ENCODE data around the gene SLC36A3.
A peak's percentile ranks its signal among the peaks of the same experiment; 100 is the strongest.

SLC36A3 gene

DNA sequence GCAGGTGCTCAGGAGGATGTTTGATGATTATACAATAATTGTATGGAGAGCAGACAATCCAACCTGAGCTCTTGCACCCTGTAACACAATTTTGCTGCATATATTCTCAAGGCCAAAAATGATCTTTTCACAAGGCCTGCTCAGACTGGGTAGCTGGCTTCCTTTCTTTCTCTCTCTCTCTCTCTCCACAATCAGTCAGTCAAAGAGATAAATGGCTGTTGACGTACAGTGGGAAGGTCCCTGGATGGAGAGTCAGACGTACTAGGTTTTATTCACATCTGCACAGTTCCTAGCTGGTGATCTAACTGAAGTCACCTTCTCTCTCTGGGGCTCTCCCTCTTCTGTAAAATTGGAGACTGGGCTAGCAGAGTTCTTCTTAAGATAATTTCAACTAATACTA, 24.0 kb upstream of the SLC36A3 start:
- Histone ChIP-seq H3K36me3 (ENCODE audit: control insufficient read depth, insufficient read depth, low read length) (no peaks in the 10 kb centered on the region), H3K27me3 (replicated peaks; ENCODE audit: control insufficient read depth, insufficient read depth, low read length) (no peaks in the 10 kb centered on the region; the same call in 1 of the 2 replicates), H3K4me3 (replicated peaks; ENCODE audit: low read depth, low read length) (no peak overlapping the region)
- no peak for DNase-seq (ENCODE audit: extremely low read depth, insufficient read length)
- TF ChIP-seq, protein P1, sequence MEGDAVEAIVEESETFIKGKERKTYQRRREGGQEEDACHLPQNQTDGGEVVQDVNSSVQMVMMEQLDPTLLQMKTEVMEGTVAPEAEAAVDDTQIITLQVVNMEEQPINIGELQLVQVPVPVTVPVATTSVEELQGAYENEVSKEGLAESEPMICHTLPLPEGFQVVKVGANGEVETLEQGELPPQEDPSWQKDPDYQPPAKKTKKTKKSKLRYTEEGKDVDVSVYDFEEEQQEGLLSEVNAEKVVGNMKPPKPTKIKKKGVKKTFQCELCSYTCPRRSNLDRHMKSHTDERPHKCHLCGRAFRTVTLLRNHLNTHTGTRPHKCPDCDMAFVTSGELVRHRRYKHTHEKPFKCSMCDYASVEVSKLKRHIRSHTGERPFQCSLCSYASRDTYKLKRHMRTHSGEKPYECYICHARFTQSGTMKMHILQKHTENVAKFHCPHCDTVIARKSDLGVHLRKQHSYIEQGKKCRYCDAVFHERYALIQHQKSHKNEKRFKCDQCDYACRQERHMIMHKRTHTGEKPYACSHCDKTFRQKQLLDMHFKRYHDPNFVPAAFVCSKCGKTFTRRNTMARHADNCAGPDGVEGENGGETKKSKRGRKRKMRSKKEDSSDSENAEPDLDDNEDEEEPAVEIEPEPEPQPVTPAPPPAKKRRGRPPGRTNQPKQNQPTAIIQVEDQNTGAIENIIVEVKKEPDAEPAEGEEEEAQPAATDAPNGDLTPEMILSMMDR (IDR thresholded peaks at IDR 0.05; ENCODE audit: insufficient read depth, low read length, poor library complexity, severe bottlenecking), result no peak

DNA sequence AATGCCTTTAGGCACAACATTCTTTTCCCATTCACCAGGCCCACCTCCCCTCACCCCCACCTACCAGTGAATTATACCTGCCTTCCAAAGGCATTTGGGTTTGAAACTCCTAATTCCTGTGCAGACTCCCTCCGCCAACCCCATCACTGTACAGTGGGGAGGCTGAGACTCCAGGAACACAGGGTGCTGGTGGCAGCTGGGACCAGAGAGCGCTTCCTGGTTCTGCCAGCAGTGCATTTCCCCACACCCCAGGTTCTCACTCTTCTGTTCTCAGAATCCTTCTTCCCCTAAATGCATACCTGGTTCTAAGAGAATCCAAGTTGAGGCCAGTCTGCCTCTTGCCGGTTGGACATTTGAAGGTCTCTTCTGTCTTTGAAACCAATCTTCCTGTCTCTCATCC, 22.7 kb upstream of the SLC36A3 start:
- no peak for DNase-seq (ENCODE audit: extremely low read depth, insufficient read length)
- TF ChIP-seq, protein P1 (IDR thresholded peaks at IDR 0.05; ENCODE audit: insufficient read depth, low read length, poor library complexity, severe bottlenecking), result no peak
- H3K27me3 ChIP-seq (replicated peaks; ENCODE audit: control insufficient read depth, insufficient read depth, low read length), result no peaks in the 10 kb centered on the region; the same call in 1 of the 2 replicates
- H3K36me3 ChIP-seq (ENCODE audit: control insufficient read depth, insufficient read depth, low read length), result no peaks in the 10 kb centered on the region
- H3K4me3 ChIP-seq (replicated peaks; ENCODE audit: low read depth, low read length), result no peak overlapping the region

DNA sequence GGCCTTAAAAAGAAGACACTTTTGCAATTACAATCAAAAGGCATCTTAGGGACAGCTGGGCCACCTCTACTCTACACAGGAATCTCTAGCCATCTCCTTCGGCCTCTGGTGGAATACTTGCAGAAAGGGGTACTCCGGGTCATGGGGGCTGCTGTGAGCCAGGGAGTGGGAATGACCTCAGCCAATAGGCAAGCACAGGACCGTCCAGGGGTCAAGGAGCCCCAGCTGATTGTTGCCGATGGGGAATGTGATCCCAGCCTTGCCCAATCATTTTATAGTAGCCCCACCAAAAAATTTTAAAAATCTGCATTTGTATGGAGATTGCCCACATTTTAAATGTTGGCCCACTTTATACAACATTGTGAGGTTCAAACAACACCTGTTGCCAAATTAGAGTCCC, 16.9 kb upstream of the SLC36A3 start:
- no peaks in the 10 kb centered on the region for H3K36me3 ChIP-seq (ENCODE audit: control insufficient read depth, insufficient read depth, low read length)
- TF ChIP-seq, protein P1 (IDR thresholded peaks at IDR 0.05; ENCODE audit: insufficient read depth, low read length, poor library complexity, severe bottlenecking), result no peak
- H3K27me3 ChIP-seq (replicated peaks; ENCODE audit: control insufficient read depth, insufficient read depth, low read length), result no peaks in the 10 kb centered on the region
- H3K4me3 ChIP-seq (replicated peaks; ENCODE audit: low read depth, low read length), result no peak overlapping the region
- DNase-seq (ENCODE audit: extremely low read depth, insufficient read length), result no peak

DNA sequence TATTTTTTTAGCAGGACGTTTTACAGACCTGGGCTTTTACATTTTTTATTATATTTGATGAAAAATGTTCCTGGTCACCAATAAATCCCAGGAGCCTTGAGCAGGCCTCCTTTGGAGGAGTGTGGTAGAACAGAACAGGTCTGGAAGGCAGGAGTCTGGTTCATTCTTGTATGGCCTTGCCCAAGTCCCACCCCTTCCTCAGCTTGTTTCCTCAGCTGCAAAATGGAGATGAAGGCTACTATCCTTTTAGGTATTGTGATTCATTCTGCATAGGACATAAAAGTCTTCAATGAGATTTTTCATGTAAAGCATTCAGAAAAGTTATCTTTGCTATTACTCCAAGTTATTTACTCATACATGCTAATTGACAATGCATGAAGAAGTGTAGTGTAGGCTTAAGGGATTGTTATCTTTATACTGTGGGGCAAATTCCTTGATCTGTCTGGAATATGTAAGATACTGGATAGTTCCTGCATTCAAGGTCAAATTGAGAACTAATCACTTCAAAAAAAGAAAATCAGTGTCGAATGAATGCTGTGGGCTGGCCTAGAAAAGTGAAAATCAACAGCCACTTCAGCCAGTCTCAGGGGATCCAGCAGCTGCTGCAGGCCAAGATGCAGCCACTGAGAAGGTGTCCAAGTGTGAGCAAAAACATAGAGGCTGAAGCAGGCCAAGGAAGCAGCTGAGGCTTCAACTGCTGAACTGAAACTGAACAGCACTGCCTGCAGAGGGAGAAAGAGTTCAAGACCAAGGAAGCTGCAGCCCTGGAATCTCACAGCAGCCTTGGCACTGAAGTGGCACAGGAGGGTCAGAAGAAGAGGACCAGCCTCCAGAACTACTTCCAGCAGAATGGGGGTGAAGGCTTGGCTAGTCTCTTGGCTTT, 15.5 kb upstream of the SLC36A3 start:
- H3K4me3 ChIP-seq (replicated peaks; ENCODE audit: low read depth, low read length), result no peak overlapping the region
- DNase-seq (ENCODE audit: extremely low read depth, insufficient read length), result no peak
- no peaks in the 10 kb centered on the region for H3K36me3 ChIP-seq (ENCODE audit: control insufficient read depth, insufficient read depth, low read length)
- H3K27me3 ChIP-seq (replicated peaks; ENCODE audit: control insufficient read depth, insufficient read depth, low read length), result no peaks in the 10 kb centered on the region
- TF ChIP-seq, protein P1 (IDR thresholded peaks at IDR 0.05; ENCODE audit: insufficient read depth, low read length, poor library complexity, severe bottlenecking), result peak; percentile 29

DNA sequence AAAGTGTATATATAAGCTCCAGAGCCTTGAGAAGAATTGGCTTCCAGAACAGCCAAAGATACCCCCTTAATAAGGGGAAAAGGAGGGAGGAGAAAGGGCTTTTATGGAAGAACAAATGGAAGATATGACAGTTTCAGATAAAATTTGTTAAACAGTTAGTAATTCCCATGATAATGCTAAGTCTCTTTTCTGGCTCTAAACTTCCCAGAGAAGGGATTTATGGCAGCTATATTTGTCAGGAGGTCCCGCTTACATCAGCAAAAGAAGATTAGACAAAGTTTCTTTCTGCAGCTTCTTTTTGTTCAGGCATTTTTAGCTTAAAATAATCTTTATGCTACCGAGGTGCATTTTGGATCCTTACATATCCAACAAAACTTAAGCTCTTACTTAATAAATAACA, 14.3 kb upstream of the SLC36A3 start:
- no peak for DNase-seq (ENCODE audit: extremely low read depth, insufficient read length)
- no peaks in the 10 kb centered on the region for H3K36me3 ChIP-seq (ENCODE audit: control insufficient read depth, insufficient read depth, low read length)
- no peak overlapping the region for H3K4me3 ChIP-seq (replicated peaks; ENCODE audit: low read depth, low read length)
- H3K27me3 ChIP-seq (replicated peaks; ENCODE audit: control insufficient read depth, insufficient read depth, low read length), result no peaks in the 10 kb centered on the region
- TF ChIP-seq, protein P1 (IDR thresholded peaks at IDR 0.05; ENCODE audit: insufficient read depth, low read length, poor library complexity, severe bottlenecking), result no peak

All from GM06990 (cell line).